Uterus (tissue), 4 donors: ENCODE data around the gene CTCFL. TPM values are rescaled to one million over a fixed set of nuclear protein-coding genes. Genes with fewer than 3 reads are reported as not detected.
A peak's percentile ranks its signal among the peaks of the same experiment; 100 is the strongest.

Experiments
- DNase-seq, 2 donors: peaks; one replicate each; pipeline ENCODE4 v3.0.0-alpha.2; 2019 to 2020
- H3K27ac ChIP-seq, 2 donors: fragments of 200-600 bp; sonication (generic); 1 replicate in 1 of 2; 2 replicates in 1 of 2; pipeline ENCODE4 v1.5.1; 2016 to 2018
- H3K27me3 ChIP-seq, 2 donors: fragments of 200-600 bp; sonication (generic); one replicate each; pipeline ENCODE4 v1.5.1; 2018 to 2019; ENCODE audit warnings: control low read depth in 1 of 2
- H3K36me3 ChIP-seq, 2 donors: fragments of 200-600 bp; sonication (generic); one replicate each; pipeline ENCODE4 v1.5.1; 2019; ENCODE audit warnings: control low read depth in 1 of 2
- H3K4me1 ChIP-seq, 2 donors: fragments of 200-600 bp; sonication (generic); one replicate each; pipeline ENCODE4 v1.5.1; 2018 to 2019; ENCODE audit warnings: control low read depth in 1 of 2
- H3K4me3 ChIP-seq, 2 donors: fragments of 200-600 bp; sonication (generic); 1 replicate in 1 of 2; 2 replicates in 1 of 2; pipeline ENCODE4 v1.5.1; 2018 to 2019; ENCODE audit warnings: mild to moderate bottlenecking in 1 of 2
- H3K9me3 ChIP-seq, 2 donors: fragments of 200-600 bp; sonication (generic); one replicate each; pipeline ENCODE4 v1.5.1; 2019; ENCODE audit warnings: control low read depth in 1 of 2
- CTCF ChIP-seq, 4 experiments: fragments of 200-600 bp in 2 of 4; fragments of 450-650 bp in 2 of 4; sonication (generic) in 2 of 4; IDR thresholded peaks; one replicate each; pipeline ENCODE4 v1.5.1; 2016 to 2019; ENCODE audit warnings: antibody characterized with exemption in 4 of 4, mild to moderate bottlenecking in 2 of 4, moderate library complexity in 1 of 4
- POLR2A ChIP-seq, 2 donors: fragments of 450-650 bp; IDR thresholded peaks; one replicate each; pipeline ENCODE4 v1.6.1; 2016; ENCODE audit warnings: antibody characterized with exemption in 2 of 2, mild to moderate bottlenecking in 1 of 2, moderate library complexity in 1 of 2
- intact Hi-C: fragments of 100-400 bp; cut with DNase I; formaldehyde crosslinking; loops from one replicate; pipeline ENCODE4 v1.15.1; 2023; ENCODE audit warnings: low total_unique reads
- total RNA-seq, 4 donors: library from RNA; depleted of rRNA in 3 of 4; stranded (reverse); fragments of >200 nt in 3 of 4; gene quantifications; one replicate each; pipeline versions ENCODE4 v1.1.0 to v1.2.4, GENCODE V29; 2014 to 2023
- donor health status: DM: yes; HTN: yes; CAD: no.

CTCFL gene
- total RNA-seq, 4 donors from 2014 or later = 0.07 TPM; not detected in 3

DNA sequence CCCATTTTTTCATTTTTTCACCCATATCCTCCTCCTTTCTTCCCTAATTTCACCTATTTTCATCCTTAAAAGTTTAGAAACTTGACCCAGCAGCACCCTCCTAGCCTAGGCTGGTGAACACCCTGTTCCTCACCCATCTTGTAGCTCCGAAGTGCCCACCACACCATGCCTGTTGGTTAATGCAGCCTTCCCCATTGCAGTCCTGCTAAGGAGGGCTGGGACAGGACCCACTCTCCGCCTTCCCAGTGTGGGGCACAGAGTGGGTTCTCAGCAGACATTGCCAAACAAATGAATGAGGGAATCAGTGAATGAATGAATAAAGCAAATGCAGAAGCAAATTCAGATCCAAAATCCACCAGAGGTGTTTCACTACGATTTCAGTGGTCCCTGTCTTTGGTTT lies 45.7 kb downstream of the CTCFL start:
- no peak overlapping the region for H3K27ac ChIP-seq
- H3K36me3 ChIP-seq = no peaks in the 10 kb centered on the region
- H3K4me1 ChIP-seq = no peaks in the 10 kb centered on the region
- H3K4me3 ChIP-seq = no peak overlapping the region
- no peak for DNase-seq
- no peaks in the 10 kb centered on the region for H3K27me3 ChIP-seq
- no peaks in the 10 kb centered on the region for H3K9me3 ChIP-seq
- intact Hi-C loops = no loop called here
- no peak for TF ChIP-seq CTCF (IDR thresholded peaks at IDR 0.05)
- no peak for TF ChIP-seq POLR2A (IDR thresholded peaks at IDR 0.05)

- H3K4me3 ChIP-seq = no peak overlapping the region
- intact Hi-C loops = no loop called here
- no peaks in the 10 kb centered on the region for H3K36me3 ChIP-seq
- H3K27me3 ChIP-seq = no peaks in the 10 kb centered on the region
- no peaks in the 10 kb centered on the region for H3K4me1 ChIP-seq
- no peak for DNase-seq
- no peak overlapping the region for H3K27ac ChIP-seq
- H3K9me3 ChIP-seq = no peaks in the 10 kb centered on the region
- TF ChIP-seq CTCF (IDR thresholded peaks at IDR 0.05) = no peak
These were observed 46.8 kb downstream of the CTCFL start for GRCh38 chr20:57478176-57478575.

- no peak for DNase-seq
- Histone ChIP-seq H3K9me3 (no peaks in the 10 kb centered on the region), H3K4me3 (no peak overlapping the region), H3K27ac (no peak overlapping the region), H3K4me1 (no peaks in the 10 kb centered on the region), H3K36me3 (no peaks in the 10 kb centered on the region), H3K27me3 (no peaks in the 10 kb centered on the region)
- intact Hi-C loops = no loop called here
- TF ChIP-seq CTCF (IDR thresholded peaks at IDR 0.05) (no peak), POLR2A (IDR thresholded peaks at IDR 0.05) (no peak)
These were observed 48.1 kb downstream of the CTCFL start for GRCh38 chr20:57476641-57477461.

- TF ChIP-seq POLR2A (IDR thresholded peaks at IDR 0.05) = no peak
- no peak for TF ChIP-seq CTCF (IDR thresholded peaks at IDR 0.05)
- no peak for DNase-seq
- Histone ChIP-seq H3K4me1 (no peaks in the 10 kb centered on the region), H3K9me3 (no peaks in the 10 kb centered on the region), H3K27me3 (no peaks in the 10 kb centered on the region), H3K27ac (no peak overlapping the region), H3K4me3 (no peak overlapping the region), H3K36me3 (no peaks in the 10 kb centered on the region)
- intact Hi-C loops = no loop called here
These were observed 48.8 kb downstream of the CTCFL start for GRCh38 chr20:57476084-57476526.

- Histone ChIP-seq H3K36me3 (no peaks in the 10 kb centered on the region), H3K9me3 (no peaks in the 10 kb centered on the region), H3K27ac (no peak overlapping the region), H3K27me3 (no peaks in the 10 kb centered on the region), H3K4me1 (no peaks in the 10 kb centered on the region), H3K4me3 (no peak overlapping the region)
- TF ChIP-seq POLR2A (IDR thresholded peaks at IDR 0.05) = no peak
- TF ChIP-seq CTCF (IDR thresholded peaks at IDR 0.05) = no peak
- intact Hi-C loops = no loop called here
- DNase-seq = peak in 1 of 2 donors; percentile 12
These were observed 49.4 kb downstream of the CTCFL start for GRCh38 chr20:57475388-57476083.
